Ecto neural progenitor cell (in vitro differentiated cells): ENCODE data around the gene BORCS5.

Source experiments
- DNase-seq: peaks from one replicate; pipeline ENCODE4 v3.0.0-alpha.2; 2018; ENCODE audit warnings: low spot score

Gene BORCS5

DNA sequence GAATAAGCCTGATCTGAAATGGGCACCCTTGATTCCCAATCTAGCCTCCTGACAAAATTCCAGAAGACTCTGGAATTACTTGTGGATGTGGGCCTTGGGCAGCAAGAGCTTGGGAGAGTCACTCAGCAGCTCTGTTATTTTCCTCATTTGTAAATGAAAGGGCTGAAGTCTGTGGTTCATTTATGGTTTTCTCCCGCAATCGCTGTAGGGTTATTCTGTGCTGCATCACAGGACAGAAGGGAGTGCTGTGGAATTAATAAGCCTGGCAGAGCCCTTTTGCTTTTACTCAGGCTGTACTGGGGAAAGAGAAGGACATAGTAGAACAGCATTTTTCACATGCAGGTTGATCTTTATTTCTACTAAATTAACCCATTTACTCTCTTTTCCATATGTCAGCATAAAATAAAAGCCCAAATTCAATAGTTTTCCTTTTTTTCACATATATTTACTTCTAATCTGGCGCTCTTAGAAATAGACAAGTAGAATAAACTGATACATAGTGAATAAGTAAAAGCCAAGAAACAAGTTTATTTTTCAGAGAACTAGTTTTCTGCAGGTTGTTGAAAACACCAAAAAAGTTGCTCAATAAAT lies 156.6 kb downstream of the BORCS5 start:
- DNase-seq, result no peak

DNA sequence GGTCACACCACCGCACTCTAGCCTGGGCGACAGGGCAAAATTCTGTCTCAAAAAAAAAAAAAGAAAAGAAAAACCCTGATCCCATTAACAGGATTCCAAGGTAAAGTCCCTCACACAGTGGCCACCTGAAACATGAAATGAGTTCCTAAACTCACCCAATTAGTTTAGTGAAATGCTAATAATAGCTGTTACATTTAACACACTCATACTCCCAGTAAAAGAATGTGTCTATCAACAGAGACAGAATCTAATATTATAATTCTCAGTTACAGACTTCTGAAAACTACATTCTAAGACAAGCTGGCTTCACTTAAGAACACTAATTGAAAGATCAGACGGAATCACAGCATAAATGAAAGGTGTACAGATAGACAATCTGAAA lies 161.6 kb downstream of the BORCS5 start:
- DNase-seq, result no peak

DNA sequence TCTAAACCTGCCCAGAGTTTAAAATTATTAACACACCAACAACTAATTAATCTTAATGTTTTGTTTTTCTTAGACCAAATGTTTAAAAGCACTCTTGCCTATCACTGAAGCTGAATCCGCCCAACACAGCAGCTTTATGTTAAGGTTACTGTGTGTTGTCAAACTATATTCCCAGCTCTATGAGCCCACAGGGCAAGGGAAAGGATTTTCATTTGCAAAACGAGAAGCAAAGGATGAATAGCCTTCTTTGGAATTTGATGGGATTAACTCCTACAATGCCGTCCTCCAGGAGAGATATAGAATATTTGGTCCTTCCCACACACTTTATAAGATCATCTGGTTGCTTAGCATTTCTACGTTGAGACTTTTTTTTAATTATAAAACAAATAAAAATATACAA lies 162.0 kb downstream of the BORCS5 start:
- DNase-seq, result no peak
